SK-N-MC (cell line): ENCODE data around the gene ZNF880.
"Not testable (repeated sequence)": the region's sequence is repeated elsewhere in the genome, so short reads cannot be mapped to it uniquely, and the experiment has no call there.

Source experiments
- DNase-seq: peaks from one replicate; pipeline ENCODE4 v3.0.0-alpha.2; 2011; ENCODE audit warnings: low read depth, low spot score
- H3K27ac ChIP-seq: fragments of 200-600 bp; sonication (generic); 2 replicates; pipeline ENCODE4 v1.5.1; 2016; ENCODE audit warnings: mixed run types
- H3K36me3 ChIP-seq: fragments of 200-600 bp; sonication (generic); 2 replicates; pipeline ENCODE4 v1.6.1; 2017; ENCODE audit warnings: antibody characterized with exemption, low read length, mixed read lengths; ENCODE audit not compliant: insufficient read depth
- H3K4me3 ChIP-seq: fragments of 200-600 bp; sonication (generic); 2 replicates; pipeline ENCODE4 v1.5.1; 2016
- H3K9ac ChIP-seq: fragments of 200-600 bp; sonication (generic); 2 replicates; pipeline ENCODE4 v1.8.0; 2017; ENCODE audit warnings: mixed run types, mixed read lengths; ENCODE audit not compliant: insufficient read length
- H3K9me3 ChIP-seq: fragments of 200-600 bp; sonication (generic); 2 replicates; pipeline ENCODE4 v1.6.1; 2017; ENCODE audit warnings: low read depth, mild to moderate bottlenecking, antibody characterized with exemption, low read length, moderate library complexity, mixed read lengths
- EZH2 ChIP-seq: fragments of 200-600 bp; sonication (generic); IDR thresholded peaks from one replicate; pipeline ENCODE4 v1.6.1; 2017; ENCODE audit warnings: antibody characterized with exemption
- FOXP2 ChIP-seq: optimal IDR thresholded peaks from 2 replicates; pipeline ENCODE3; 2011; ENCODE audit warnings: mild to moderate bottlenecking, moderate library complexity; ENCODE audit not compliant: insufficient read depth; ENCODE audit errors: extremely low read length, control extremely low read depth
- POLR2AphosphoS5 ChIP-seq: IDR thresholded peaks from 2 replicates; pipeline ENCODE4 v1.6.1; 2012; ENCODE audit warnings: mild to moderate bottlenecking, low read depth, low read length, borderline replicate concordance

The ZNF880 gene

GRCh38 chr19:52369559-52370340 is at the start of gene ZNF880:
Gene ZNF880, plus strand, starts transcription at chr19:52369923. Its CDS starts 43 bp downstream, at chr19:52369966.
- Histone ChIP-seq H3K27ac (peak within 1 kb of the TSS; percentile 88), H3K9ac (peak within 1 kb of the TSS; percentile 83), H3K9me3 (peaks cover 23% of the 10 kb centered on the region), H3K36me3 (peaks cover 29% of the 10 kb centered on the region), H3K4me3 (peak within 1 kb of the TSS; percentile 85)
- no peak for TF ChIP-seq EZH2
- TF ChIP-seq POLR2AphosphoS5, result peak; percentile 50; the same call in 1 of the 2 replicates
- DNase-seq, result peak; percentile 16

GRCh38 chr19:52322429-52322828 is 47.3 kb upstream of the ZNF880 start:
- Histone ChIP-seq H3K36me3 (peaks cover 71% of the 10 kb centered on the region), H3K9me3 (peaks cover 75% of the 10 kb centered on the region)
- DNase-seq, result no peak

GRCh38 chr19:52331757-52332156 is 38.0 kb upstream of the ZNF880 start:
- Histone ChIP-seq H3K9ac (no peak overlapping the region), H3K9me3 (peaks cover 4% of the 10 kb centered on the region; the same call in 1 of the 2 replicates), H3K4me3 (no peak overlapping the region), H3K36me3 (no peaks in the 10 kb centered on the region), H3K27ac (no peak overlapping the region)
- no peak for TF ChIP-seq POLR2AphosphoS5
- no peak for DNase-seq

More at GRCh38 chr19:52322429-52322828, 47.3 kb upstream of the ZNF880 start:
- Histone ChIP-seq H3K9ac (no peak overlapping the region), H3K27ac (no peak overlapping the region), H3K4me3 (no peak overlapping the region)
- TF ChIP-seq FOXP2 (no peak), EZH2 (no peak), POLR2AphosphoS5 (no peak)

GRCh38 chr19:52335768-52336116 is 34.0 kb upstream of the ZNF880 start:
- Histone ChIP-seq H3K9ac (no peak overlapping the region), H3K4me3 (peak overlapping the region; percentile 92), H3K36me3 (peaks cover 10% of the 10 kb centered on the region), H3K9me3 (peaks cover 9% of the 10 kb centered on the region; the same call in 1 of the 2 replicates), H3K27ac (no peak overlapping the region)
- no peak for TF ChIP-seq FOXP2
- TF ChIP-seq EZH2, result no peak
- TF ChIP-seq POLR2AphosphoS5, result no peak
- DNase-seq, result no peak

- peak; percentile 26 for DNase-seq
- peak within 1 kb of the TSS; percentile 76; the same call in 1 of the 2 replicates for H3K27ac ChIP-seq
Measured at GRCh38 chr19:52336117-52336790, 33.5 kb upstream of the ZNF880 start, which contains the start of gene ZNF610. Gene ZNF610, plus strand, starts transcription at chr19:52336243. Its CDS starts 12,930 bp downstream, at chr19:52349173.

GRCh38 chr19:52336791-52337381 is 32.8 kb upstream of the ZNF880 start:
- DNase-seq, result no peak
- peak overlapping the region; percentile 76; the same call in 1 of the 2 replicates for H3K27ac ChIP-seq
- peak overlapping the region; percentile 92 for H3K4me3 ChIP-seq
- H3K9me3 ChIP-seq, result peaks cover 9% of the 10 kb centered on the region; the same call in 1 of the 2 replicates
- H3K36me3 ChIP-seq, result peaks cover 10% of the 10 kb centered on the region
- TF ChIP-seq EZH2, result no peak
- no peak for TF ChIP-seq FOXP2
- no peak for TF ChIP-seq POLR2AphosphoS5
- peak overlapping the region; percentile 97 for H3K9ac ChIP-seq

More at GRCh38 chr19:52336117-52336790, 33.5 kb upstream of the ZNF880 start, which contains the start of gene ZNF610:
- peaks cover 10% of the 10 kb centered on the region for H3K36me3 ChIP-seq
- H3K9me3 ChIP-seq, result peaks cover 9% of the 10 kb centered on the region; the same call in 1 of the 2 replicates
- H3K4me3 ChIP-seq, result peak within 1 kb of the TSS; percentile 92
- peak within 1 kb of the TSS; percentile 97 for H3K9ac ChIP-seq
- TF ChIP-seq FOXP2, result no peak
- peak; percentile 80 for TF ChIP-seq POLR2AphosphoS5

- not testable (repeated sequence) for H3K9ac ChIP-seq, H3K36me3 ChIP-seq, H3K4me3 ChIP-seq, DNase-seq, H3K9me3 ChIP-seq, H3K27ac ChIP-seq
Measured at GRCh38 chr19:52339022-52339421, 30.7 kb upstream of the ZNF880 start.

- TF ChIP-seq FOXP2 (no peak), EZH2 (no peak)
- Histone ChIP-seq H3K9ac (no peak overlapping the region), H3K4me3 (no peak overlapping the region), H3K9me3 (no peaks in the 10 kb centered on the region), H3K27ac (no peak overlapping the region), H3K36me3 (peaks cover 11% of the 10 kb centered on the region)
- DNase-seq, result no peak
Measured at GRCh38 chr19:52343548-52343947, 26.2 kb upstream of the ZNF880 start.
